A673 (cell line): Measurements from ENCODE around the gene RUFY2. TPM values are rescaled to one million over a fixed set of nuclear protein-coding genes. Genes with fewer than 3 reads are reported as not detected.
"Not testable (repeated sequence)": the region's sequence is repeated elsewhere in the genome, so short reads cannot be mapped to it uniquely, and the experiment has no call there.

ENCODE experiments used
- BruUV-seq: library from RNA; stranded (reverse); fragments of 400-500 nt; replicated peaks from 2 replicates; lab custom pipeline; 2021; lab: Mats Ljungman, UMichigan
- CTCF ChIA-PET: fragments of 300-600 bp; sonication (Branson Sonifier 250); formaldehyde crosslinking; loops from one replicate; lab custom pipeline; 2022; ENCODE audit warnings: antibody characterized with exemption; lab: Charles Lee
- POLR2A ChIA-PET: fragments of 300-600 bp; sonication (Branson Sonifier 250); formaldehyde crosslinking; loops from one replicate; lab custom pipeline; 2022; ENCODE audit warnings: antibody characterized with exemption; ENCODE audit not compliant: low non-redundant PET; lab: Charles Lee
- DNase-seq: peaks from one replicate; pipeline ENCODE4 v3.0.0-alpha.2; 2015; ENCODE audit warnings: low spot score
- H3K27ac ChIP-seq: fragments of 200-600 bp; sonication (generic); 2 replicates; pipeline ENCODE4 v1.5.1; 2016; ENCODE audit warnings: mixed run types, low read depth, mild to moderate bottlenecking, mixed read lengths, antibody characterized with exemption, low read length; ENCODE audit not compliant: poor library complexity, severe bottlenecking
- H3K27me3 ChIP-seq: fragments of 200-600 bp; sonication (generic); replicated peaks from 2 replicates; pipeline ENCODE4 v1.6.1; 2017; ENCODE audit warnings: mixed run types, low read depth, mild to moderate bottlenecking, mixed read lengths, antibody characterized with exemption, low read length; ENCODE audit not compliant: insufficient read depth, poor library complexity
- H3K36me3 ChIP-seq: fragments of 200-600 bp; sonication (generic); 2 replicates; pipeline ENCODE4 v1.6.1; 2016; ENCODE audit warnings: mixed run types, mild to moderate bottlenecking, mixed read lengths, antibody characterized with exemption, low read length; ENCODE audit not compliant: insufficient read depth, poor library complexity, severe bottlenecking
- H3K4me1 ChIP-seq: fragments of 200-600 bp; sonication (generic); 2 replicates; pipeline ENCODE4 v1.6.1; 2017; ENCODE audit warnings: mixed run types, mild to moderate bottlenecking, mixed read lengths, antibody characterized with exemption, low read length; ENCODE audit not compliant: insufficient read depth, poor library complexity, severe bottlenecking
- H3K4me3 ChIP-seq: fragments of 200-600 bp; sonication (generic); 2 replicates; pipeline ENCODE4 v1.5.1; 2016; ENCODE audit warnings: low read depth, mixed run types, mild to moderate bottlenecking, mixed read lengths, low read length; ENCODE audit not compliant: poor library complexity, severe bottlenecking
- H3K9me3 ChIP-seq: fragments of 200-600 bp; sonication (generic); 2 replicates; pipeline ENCODE4 v1.6.1; 2016; ENCODE audit warnings: mixed run types, low read depth, mild to moderate bottlenecking, mixed read lengths, antibody characterized with exemption, low read length; ENCODE audit not compliant: poor library complexity, severe bottlenecking
- EZH2 ChIP-seq: fragments of 200-600 bp; sonication (generic); IDR thresholded peaks from 2 replicates; pipeline ENCODE4 v1.6.1; 2017; ENCODE audit warnings: borderline replicate concordance, low read depth, mild to moderate bottlenecking, mixed read lengths, antibody characterized with exemption, low read length; ENCODE audit not compliant: poor library complexity, severe bottlenecking
- intact Hi-C: fragments of 100-400 bp; cut with micrococcal nuclease; formaldehyde crosslinking; loops from one replicate; pipeline ENCODE4 v1.10.0; 2022; ENCODE audit not compliant: unreplicated experiment
- total RNA-seq: library from RNA; stranded (reverse); gene quantifications from 2 replicates; pipeline ENCODE4 v1.2.3, GENCODE V29; 2021
- TF ChIP-seq, protein P1 (sequence below): fragments of 300-800, 200-600 bp; sonication (generic); conservative IDR thresholded peaks from 2 replicates; pipeline ENCODE4 v1.5.1; 2017; ENCODE audit warnings: low read depth, mild to moderate bottlenecking, antibody characterized with exemption, low read length, moderate library complexity, mixed read lengths

Gene RUFY2
- total RNA-seq, 1 experiment from 2014 or later = 25.8 TPM

DNA sequence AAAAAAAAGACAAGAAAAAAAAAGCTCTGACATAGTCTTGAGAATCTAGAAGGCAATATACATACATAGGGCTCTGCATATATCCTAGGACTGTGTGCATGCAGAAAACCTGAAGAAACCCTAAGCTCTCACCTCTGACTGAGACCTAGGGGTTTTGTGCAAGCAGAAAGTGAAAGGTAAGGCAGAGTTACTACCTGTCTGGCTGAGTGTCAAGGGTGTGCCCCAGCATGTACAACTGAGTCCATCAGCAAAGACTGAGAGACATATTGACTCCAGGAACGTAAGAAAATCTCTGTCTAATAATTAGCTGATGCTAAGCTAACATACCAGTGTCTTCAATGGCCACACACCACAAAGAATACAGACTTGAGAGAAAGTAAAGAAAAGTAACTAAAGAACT lies 91.5 kb downstream of the RUFY2 start:
- Histone ChIP-seq H3K36me3 (no peaks in the 10 kb centered on the region), H3K9me3 (no peaks in the 10 kb centered on the region), H3K27me3 (no peaks in the 10 kb centered on the region), H3K4me3 (no peak overlapping the region), H3K27ac (no peak overlapping the region), H3K4me1 (no peaks in the 10 kb centered on the region)
- BruUV-seq = no TSS peak
- CTCF ChIA-PET = no interaction called here
- no peak for DNase-seq
- intact Hi-C loops = no loop called here
- POLR2A ChIA-PET = no interaction called here
- TF ChIP-seq, protein P1, sequence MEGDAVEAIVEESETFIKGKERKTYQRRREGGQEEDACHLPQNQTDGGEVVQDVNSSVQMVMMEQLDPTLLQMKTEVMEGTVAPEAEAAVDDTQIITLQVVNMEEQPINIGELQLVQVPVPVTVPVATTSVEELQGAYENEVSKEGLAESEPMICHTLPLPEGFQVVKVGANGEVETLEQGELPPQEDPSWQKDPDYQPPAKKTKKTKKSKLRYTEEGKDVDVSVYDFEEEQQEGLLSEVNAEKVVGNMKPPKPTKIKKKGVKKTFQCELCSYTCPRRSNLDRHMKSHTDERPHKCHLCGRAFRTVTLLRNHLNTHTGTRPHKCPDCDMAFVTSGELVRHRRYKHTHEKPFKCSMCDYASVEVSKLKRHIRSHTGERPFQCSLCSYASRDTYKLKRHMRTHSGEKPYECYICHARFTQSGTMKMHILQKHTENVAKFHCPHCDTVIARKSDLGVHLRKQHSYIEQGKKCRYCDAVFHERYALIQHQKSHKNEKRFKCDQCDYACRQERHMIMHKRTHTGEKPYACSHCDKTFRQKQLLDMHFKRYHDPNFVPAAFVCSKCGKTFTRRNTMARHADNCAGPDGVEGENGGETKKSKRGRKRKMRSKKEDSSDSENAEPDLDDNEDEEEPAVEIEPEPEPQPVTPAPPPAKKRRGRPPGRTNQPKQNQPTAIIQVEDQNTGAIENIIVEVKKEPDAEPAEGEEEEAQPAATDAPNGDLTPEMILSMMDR = no peak
- no peak for TF ChIP-seq EZH2

DNA sequence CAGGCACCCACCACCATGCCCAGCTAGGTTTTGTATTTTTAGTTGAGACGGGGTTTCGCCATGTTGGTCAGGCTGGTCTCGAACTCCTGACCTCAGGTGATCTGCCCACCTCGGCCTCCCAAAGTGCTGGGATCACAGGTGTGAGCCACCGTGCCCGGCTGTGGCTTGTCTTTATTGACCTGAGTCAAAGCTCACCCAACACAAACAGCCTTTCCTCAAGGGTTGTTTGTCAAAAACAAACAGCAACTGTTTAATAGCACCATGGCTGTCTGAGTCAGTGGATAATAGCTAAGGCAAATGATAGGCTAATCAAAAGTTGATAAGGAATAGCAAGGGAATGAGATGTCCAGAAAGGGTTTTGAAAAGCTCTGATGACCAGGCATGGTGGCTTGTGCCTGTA lies 92.1 kb downstream of the RUFY2 start:
- BruUV-seq, H3K9me3 ChIP-seq, CTCF ChIA-PET, H3K27me3 ChIP-seq, DNase-seq, H3K4me3 ChIP-seq, H3K4me1 ChIP-seq, POLR2A ChIA-PET, H3K36me3 ChIP-seq, H3K27ac ChIP-seq, intact Hi-C loops: not testable (repeated sequence)

DNA sequence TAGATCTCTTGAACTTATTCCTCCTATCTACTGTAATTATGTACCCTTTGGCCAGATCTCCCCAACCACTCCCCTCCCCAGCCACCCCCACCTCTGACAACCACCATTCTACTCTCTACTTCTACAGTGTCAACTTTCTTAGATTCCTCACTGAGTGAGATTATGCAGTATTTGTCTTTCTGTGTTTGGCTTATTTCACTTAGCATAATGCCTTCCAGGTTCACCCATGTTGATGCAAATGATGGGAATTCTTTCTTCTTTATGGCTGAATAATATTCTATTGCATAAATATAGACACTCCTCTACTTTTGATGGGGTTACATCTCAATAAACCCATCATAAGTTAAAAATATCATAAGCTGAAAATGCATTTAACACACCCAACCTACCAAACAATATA lies 96.5 kb downstream of the RUFY2 start:
- no TSS peak for BruUV-seq
- POLR2A ChIA-PET = no interaction called here
- intact Hi-C loops = no loop called here
- no peaks in the 10 kb centered on the region for H3K4me1 ChIP-seq
- DNase-seq = no peak
- H3K27me3 ChIP-seq = no peaks in the 10 kb centered on the region
- no peak overlapping the region for H3K27ac ChIP-seq
- no peak overlapping the region for H3K4me3 ChIP-seq
- H3K36me3 ChIP-seq = no peaks in the 10 kb centered on the region
- CTCF ChIA-PET = no interaction called here
- no peak for TF ChIP-seq EZH2
- TF ChIP-seq, protein P1 = no peak
- no peaks in the 10 kb centered on the region for H3K9me3 ChIP-seq

DNA sequence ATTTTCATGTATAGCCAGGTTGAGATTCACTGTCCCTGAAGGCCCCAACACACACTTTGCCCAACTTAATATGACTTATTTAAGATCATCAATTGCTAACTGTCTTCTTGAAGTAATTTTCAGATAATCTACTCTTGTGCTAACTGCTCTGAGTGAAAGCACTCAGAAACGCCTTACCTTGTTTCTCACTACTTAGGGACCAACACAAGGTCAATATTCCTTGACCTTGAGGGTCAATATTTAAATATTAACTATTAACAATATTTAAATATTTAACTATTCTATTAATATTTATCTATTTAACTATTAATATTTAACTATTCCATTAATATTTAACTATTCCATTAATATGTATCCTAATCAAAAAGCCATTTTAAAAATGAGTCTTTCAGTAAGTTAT lies 101.2 kb downstream of the RUFY2 start:
- Histone ChIP-seq H3K4me3 (no peak overlapping the region), H3K9me3 (no peaks in the 10 kb centered on the region), H3K27me3 (no peaks in the 10 kb centered on the region), H3K36me3 (no peaks in the 10 kb centered on the region), H3K27ac (no peak overlapping the region), H3K4me1 (no peaks in the 10 kb centered on the region)
- BruUV-seq = no TSS peak
- TF ChIP-seq, protein P1 = no peak
- no peak for TF ChIP-seq EZH2
- intact Hi-C loops = no loop called here
- no peak for DNase-seq
- POLR2A ChIA-PET = no interaction called here
- CTCF ChIA-PET = no interaction called here
